AG09309 (cell line): Measurements from ENCODE around the gene CHRND.

ENCODE experiments used
- DNase-seq: peaks from one replicate; pipeline ENCODE4 v3.0.0-alpha.2; 2010; ENCODE audit warnings: low read depth
- H3K4me3 ChIP-seq: 2 replicates; pipeline ENCODE4 v1.5.1; 2011; ENCODE audit warnings: mild to moderate bottlenecking, low read depth, low read length, moderate library complexity; ENCODE audit not compliant: control insufficient read depth
- TF ChIP-seq, protein P1 (sequence below): IDR thresholded peaks from 2 replicates; pipeline ENCODE4 v1.5.1; 2011; ENCODE audit warnings: mild to moderate bottlenecking, low read depth, low read length, inconsistent platforms; ENCODE audit not compliant: insufficient read depth, control insufficient read depth; ENCODE audit errors: missing control alignments

The CHRND gene

GRCh38 chr2:232488097-232488711, 37.8 kb upstream of the CHRND start:
- TF ChIP-seq, protein P1, sequence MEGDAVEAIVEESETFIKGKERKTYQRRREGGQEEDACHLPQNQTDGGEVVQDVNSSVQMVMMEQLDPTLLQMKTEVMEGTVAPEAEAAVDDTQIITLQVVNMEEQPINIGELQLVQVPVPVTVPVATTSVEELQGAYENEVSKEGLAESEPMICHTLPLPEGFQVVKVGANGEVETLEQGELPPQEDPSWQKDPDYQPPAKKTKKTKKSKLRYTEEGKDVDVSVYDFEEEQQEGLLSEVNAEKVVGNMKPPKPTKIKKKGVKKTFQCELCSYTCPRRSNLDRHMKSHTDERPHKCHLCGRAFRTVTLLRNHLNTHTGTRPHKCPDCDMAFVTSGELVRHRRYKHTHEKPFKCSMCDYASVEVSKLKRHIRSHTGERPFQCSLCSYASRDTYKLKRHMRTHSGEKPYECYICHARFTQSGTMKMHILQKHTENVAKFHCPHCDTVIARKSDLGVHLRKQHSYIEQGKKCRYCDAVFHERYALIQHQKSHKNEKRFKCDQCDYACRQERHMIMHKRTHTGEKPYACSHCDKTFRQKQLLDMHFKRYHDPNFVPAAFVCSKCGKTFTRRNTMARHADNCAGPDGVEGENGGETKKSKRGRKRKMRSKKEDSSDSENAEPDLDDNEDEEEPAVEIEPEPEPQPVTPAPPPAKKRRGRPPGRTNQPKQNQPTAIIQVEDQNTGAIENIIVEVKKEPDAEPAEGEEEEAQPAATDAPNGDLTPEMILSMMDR = no peak
- DNase-seq = no peak
- H3K4me3 ChIP-seq = no peak overlapping the region

- no peak for DNase-seq
- no peak overlapping the region for H3K4me3 ChIP-seq
- TF ChIP-seq, protein P1 = no peak
Observed at GRCh38 chr2:232488721-232489300, 37.1 kb upstream of the CHRND start.

DNA sequence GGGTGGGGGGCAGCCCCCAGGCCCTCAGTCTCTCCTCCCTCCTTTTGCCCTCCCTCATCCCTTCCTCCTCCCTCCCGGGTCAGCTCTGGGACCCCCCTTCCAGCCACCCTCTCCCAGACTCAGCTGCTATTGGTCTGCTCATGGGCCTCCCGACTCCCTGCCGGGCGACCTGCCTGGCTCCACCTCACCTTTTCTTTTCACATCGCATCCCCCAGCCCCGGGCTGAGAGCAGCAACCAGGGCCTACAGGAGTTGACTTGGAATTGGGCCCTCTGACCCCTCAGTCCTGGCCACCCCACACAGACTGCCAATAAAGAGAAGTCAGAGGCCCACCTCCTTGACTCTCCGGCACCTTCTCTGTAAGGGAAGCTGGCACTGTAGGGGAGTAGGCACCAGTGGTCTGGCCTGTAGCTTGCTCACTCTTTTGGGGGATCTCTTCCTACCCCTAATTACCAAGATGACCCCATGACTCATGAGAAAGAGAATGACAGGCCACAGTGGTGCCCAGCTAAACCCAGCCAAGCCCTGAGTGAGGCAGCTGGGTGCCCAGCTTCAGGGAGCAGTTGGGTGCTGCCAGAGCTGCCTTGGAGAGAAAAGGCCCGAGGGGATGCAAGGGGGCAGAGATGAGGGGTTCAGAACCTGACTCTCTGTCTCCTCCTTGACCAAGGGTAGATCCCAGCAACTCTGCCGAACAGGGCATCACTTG, 36.3 kb upstream of the CHRND start:
- TF ChIP-seq, protein P1 = no peak
- H3K4me3 ChIP-seq = no peak overlapping the region
- DNase-seq = no peak

DNA sequence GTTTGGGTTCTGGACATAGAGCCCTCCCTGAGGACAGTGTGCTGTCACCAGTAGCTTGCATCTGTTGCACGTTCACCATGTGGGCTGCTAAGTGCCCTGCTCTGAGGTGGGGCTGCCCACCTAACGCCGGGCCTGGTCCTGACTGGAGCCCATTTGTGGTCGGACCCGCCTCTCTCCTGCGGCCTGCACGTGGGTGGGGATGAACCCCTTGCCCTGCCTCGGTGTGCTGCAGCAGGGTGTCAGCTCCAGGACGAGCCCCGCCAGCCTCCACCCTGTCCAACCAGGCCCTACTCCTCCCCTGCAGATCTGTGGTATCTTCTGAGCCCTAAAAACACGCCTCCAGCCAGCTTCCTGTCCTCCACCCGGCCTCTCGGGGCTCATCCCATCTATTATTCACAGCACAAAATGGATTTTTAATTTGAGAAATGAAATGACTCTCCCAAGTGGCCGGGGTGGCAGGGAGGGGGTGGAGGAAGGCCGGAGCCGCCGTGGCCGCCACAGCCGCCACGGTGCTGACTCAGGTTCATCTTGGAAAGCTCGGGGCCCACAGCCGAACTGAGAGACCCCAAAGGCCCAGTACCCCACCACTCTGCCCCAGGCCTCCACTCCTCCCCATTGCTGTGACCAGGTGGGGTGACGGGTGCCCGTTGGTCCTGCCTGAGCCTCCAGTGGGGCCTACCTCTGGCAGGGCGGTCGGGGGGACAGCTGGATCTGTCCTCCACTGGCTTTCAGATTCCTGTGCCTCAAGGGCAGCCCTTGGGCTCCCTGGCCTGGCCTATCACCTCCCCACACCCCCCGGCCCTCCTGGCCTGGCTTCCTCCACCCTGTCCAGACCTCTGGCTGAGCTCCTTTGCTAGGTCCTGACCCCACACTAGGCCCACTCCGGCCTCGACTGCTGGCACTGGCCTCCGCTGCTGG, 35.5 kb upstream of the CHRND start:
- TF ChIP-seq, protein P1 = no peak

GRCh38 chr2:232491139-232491780, 34.7 kb upstream of the CHRND start:
- TF ChIP-seq, protein P1 = no peak
- DNase-seq = no peak

More for the DNA sequence above, 35.5 kb upstream of the CHRND start:
- DNase-seq = no peak
- H3K4me3 ChIP-seq = no peak overlapping the region

GRCh38 chr2:232492236-232492848, 33.6 kb upstream of the CHRND start:
- no peak for DNase-seq
- TF ChIP-seq, protein P1 = no peak
- no peak overlapping the region for H3K4me3 ChIP-seq

More at GRCh38 chr2:232491139-232491780, 34.7 kb upstream of the CHRND start:
- no peak overlapping the region for H3K4me3 ChIP-seq
